Endothelial cell of umbilical vein (primary cell): ENCODE data around the gene ADGRD1. TPM values are rescaled to one million over a fixed set of nuclear protein-coding genes. Genes with fewer than 3 reads are reported as not detected.

Experiments
- BruUV-seq: library from RNA; stranded (reverse); fragments of 400-500 nt; replicated peaks from 2 replicates; lab custom pipeline; 2021; lab: Mats Ljungman, UMichigan
- CTCF ChIA-PET: fragments of 300-600, 350-600 bp; sonication (Branson Sonifier 250); formaldehyde crosslinking; loops from one replicate; lab custom pipeline; 2021; ENCODE audit warnings: antibody characterized with exemption, inconsistent platforms; lab: Charles Lee
- POLR2A ChIA-PET: fragments of 300-600, 350-600 bp; sonication (Branson Sonifier 250); formaldehyde crosslinking; loops from one replicate; lab custom pipeline; 2021; ENCODE audit warnings: antibody characterized with exemption, inconsistent platforms; lab: Charles Lee
- DNase-seq: peaks from one replicate; pipeline ENCODE4 v3.0.0-alpha.2; 2011; ENCODE audit warnings: low read depth, low spot score
- FAIRE-seq: peaks from 2 replicates; lab custom pipeline; 2011; peaks lifted over from hg19 to GRCh38; lab: Jason Lieb, UNC
- H2AFZ ChIP-seq: 2 replicates; pipeline ENCODE4 v1.6.0; 2012; ENCODE audit warnings: low read depth, low read length, control low read depth, inconsistent platforms
- H3K27ac ChIP-seq: 2 replicates; pipeline ENCODE4 v1.5.1; 2011; ENCODE audit warnings: low read depth, mild to moderate bottlenecking, control low read depth, low read length, moderate library complexity; ENCODE audit not compliant: insufficient read depth
- H3K27me3 ChIP-seq, 2 experiments: 2 replicates each; pipeline versions ENCODE4 v1.6.0 to v1.6.1; 2011; ENCODE audit warnings: low read length in 2 of 2, mixed read lengths in 1 of 2; ENCODE audit not compliant: control insufficient read depth in 2 of 2, insufficient read depth in 2 of 2
- H3K36me3 ChIP-seq, 2 experiments: 2 replicates in 1 of 2; 3 replicates in 1 of 2; pipeline ENCODE4 v1.5.1; 2011; ENCODE audit warnings: low read length in 2 of 2, mild to moderate bottlenecking in 1 of 2, moderate library complexity in 1 of 2; ENCODE audit not compliant: control insufficient read depth in 2 of 2, insufficient read depth in 2 of 2; ENCODE audit errors: extremely low read depth in 1 of 2
- H3K4me1 ChIP-seq: 3 replicates; pipeline ENCODE4 v1.5.1; 2011; ENCODE audit warnings: mild to moderate bottlenecking, low read length; ENCODE audit not compliant: control insufficient read depth, insufficient read depth; ENCODE audit errors: extremely low read depth
- H3K4me2 ChIP-seq: 2 replicates; pipeline ENCODE4 v1.6.1; 2011; ENCODE audit warnings: low read length, control low read depth, mixed read lengths; ENCODE audit not compliant: insufficient read depth
- H3K4me3 ChIP-seq, 3 experiments: fragments of 200-600 bp in 1 of 3; sonication (generic), shearing (Covaris generic) in 1 of 3; replicated peaks in 1 of 3; 2 replicates each; pipeline ENCODE4 v1.5.1; 2011 to 2016; ENCODE audit warnings: control low read depth in 3 of 3, low read length in 3 of 3, mild to moderate bottlenecking in 2 of 3, inconsistent platforms in 1 of 3, low read depth in 1 of 3, moderate library complexity in 1 of 3; ENCODE audit not compliant: insufficient read depth in 1 of 3
- H3K79me2 ChIP-seq: 2 replicates; pipeline ENCODE4 v1.6.0; 2012; ENCODE audit warnings: low read length, inconsistent platforms; ENCODE audit not compliant: control insufficient read depth, insufficient read depth
- H3K9ac ChIP-seq: replicated peaks from 2 replicates; pipeline ENCODE3; 2011; ENCODE audit warnings: low read length, control low read depth; ENCODE audit not compliant: insufficient read depth; ENCODE audit errors: extremely low read depth
- H3K9me1 ChIP-seq: replicated peaks from 3 replicates; pipeline ENCODE4 v1.6.0; 2011; ENCODE audit warnings: mild to moderate bottlenecking, low read length; ENCODE audit not compliant: control insufficient read depth, insufficient read depth; ENCODE audit errors: extremely low read depth
- H3K9me3 ChIP-seq: replicated peaks from 2 replicates; pipeline ENCODE4 v1.5.1; 2012; ENCODE audit warnings: low read length, inconsistent platforms; ENCODE audit not compliant: control insufficient read depth, insufficient read depth
- H4K20me1 ChIP-seq: replicated peaks from 2 replicates; pipeline ENCODE3; 2011; ENCODE audit warnings: mild to moderate bottlenecking, low read length; ENCODE audit not compliant: control insufficient read depth, insufficient read depth; ENCODE audit errors: extremely low read depth
- EZH2 ChIP-seq: IDR thresholded peaks from 2 replicates; pipeline ENCODE4 v1.6.1; 2012; ENCODE audit warnings: borderline replicate concordance, low read depth, mild to moderate bottlenecking, moderate library complexity, low read length, inconsistent platforms; ENCODE audit not compliant: severe bottlenecking
- FOS ChIP-seq: IDR thresholded peaks from 2 replicates; pipeline ENCODE4 v1.6.1; 2011; ENCODE audit warnings: mild to moderate bottlenecking, low read length, moderate library complexity, borderline replicate concordance; ENCODE audit not compliant: insufficient read depth
- GATA2 ChIP-seq: IDR thresholded peaks from 2 replicates; pipeline ENCODE4 v1.7.0; 2011; ENCODE audit warnings: low read depth, mild to moderate bottlenecking, moderate library complexity, mixed read lengths, low read length; ENCODE audit not compliant: insufficient read length, insufficient read depth
- JUN ChIP-seq: IDR thresholded peaks from 2 replicates; pipeline ENCODE4 v1.6.1; 2011; ENCODE audit warnings: borderline replicate concordance, low read depth; ENCODE audit not compliant: insufficient read length, insufficient read depth
- MYC ChIP-seq: IDR thresholded peaks from one replicate; pipeline ENCODE4 v1.6.1; 2011; ENCODE audit warnings: mild to moderate bottlenecking, low read depth, low read length
- POLR2A ChIP-seq: IDR thresholded peaks from 2 replicates; pipeline ENCODE4 v1.6.1; 2012; ENCODE audit warnings: low read depth, mild to moderate bottlenecking, control low read depth, low read length
- POLR2AphosphoS5 ChIP-seq: IDR thresholded peaks from 2 replicates; pipeline ENCODE4 v1.6.1; 2012; ENCODE audit warnings: low read depth, mild to moderate bottlenecking, control low read depth, low read length, moderate library complexity; ENCODE audit not compliant: insufficient read depth
- dilution Hi-C: fragments of 300-500 bp; cut with MboI; formaldehyde crosslinking; loops from one replicate; pipeline ENCODE4 v1.15.0; 2019; ENCODE audit warnings: low sequenced_read_pairs; ENCODE audit not compliant: extremely low pct_ligation_motif_present
- intact Hi-C: fragments of 100-400 bp; cut with micrococcal nuclease; formaldehyde crosslinking; loops from one replicate; pipeline ENCODE4 v1.10.0; 2022
- polyA plus RNA-seq, 4 experiments: library from polyadenylated mRNA; depleted of rRNA in 3 of 4; stranded (reverse) in 3 of 4; unstranded in 1 of 4; fragments of >200 nt; gene quantifications; 2 replicates each; pipeline versions ENCODE4 v1.2.1 to v1.2.3, GENCODE V29; 2011 to 2012; ENCODE audit warnings: missing spikeins in 1 of 4
- total RNA-seq: library from RNA; stranded (reverse); gene quantifications from 2 replicates; pipeline ENCODE4 v1.2.3, GENCODE V29; 2021
- TF ChIP-seq, protein P1 (sequence below), 2 donors: IDR thresholded peaks; 1 replicate in 1 of 2; 2 replicates in 1 of 2; pipeline ENCODE4 v1.5.1; 2011; ENCODE audit warnings: low read length in 2 of 2, mild to moderate bottlenecking in 2 of 2, moderate library complexity in 2 of 2, control low read depth in 1 of 2, inconsistent platforms in 1 of 2, low read depth in 1 of 2; ENCODE audit not compliant: insufficient read depth in 1 of 2; ENCODE audit errors: extremely low read depth in 1 of 2
- TF ChIP-seq, protein P2 (sequence below): IDR thresholded peaks from 2 replicates; pipeline ENCODE4 v1.6.1; 2011; ENCODE audit not compliant: insufficient read depth, insufficient read length

ADGRD1 gene
- total and polyA plus RNA-seq, 2 donors (not counting 3 experiments of a cell fraction or from before 2014, with no cell fraction given): 0.07 TPM; not detected in 1

DNA sequence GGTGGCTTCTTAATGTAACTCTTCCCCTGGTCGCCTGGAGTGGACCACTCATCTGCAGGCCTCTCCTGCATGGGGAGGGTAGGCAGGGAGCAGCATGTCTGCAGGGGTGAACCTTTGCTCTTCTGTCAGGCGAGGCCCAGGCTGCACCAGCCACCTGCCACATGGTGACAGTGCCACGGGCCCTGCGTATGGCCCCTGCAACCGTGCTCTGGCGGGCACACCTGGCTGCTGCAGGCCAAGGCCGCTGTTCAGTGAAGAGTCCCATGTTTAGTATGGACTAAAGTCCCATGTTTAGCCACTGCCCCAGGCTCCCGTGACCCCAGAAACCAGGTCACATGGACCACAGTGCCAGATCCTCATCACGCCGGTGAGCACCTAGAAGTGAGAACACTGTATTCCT lies 187.0 kb downstream of the ADGRD1 start:
- Histone ChIP-seq H3K9ac (no peak overlapping the region), H2AFZ (no peak overlapping the region), H3K9me3 (no peaks in the 10 kb centered on the region), H3K4me2 (no peak overlapping the region), H3K4me1 (no peaks in the 10 kb centered on the region), H3K27ac (no peak overlapping the region), H3K4me3 (no peak overlapping the region), H3K79me2 (no peaks in the 10 kb centered on the region), H3K36me3 (no peaks in the 10 kb centered on the region), H4K20me1 (no peaks in the 10 kb centered on the region), H3K9me1 (no peaks in the 10 kb centered on the region), H3K27me3 (no peaks in the 10 kb centered on the region)
- intact Hi-C loops: no loop called here
- dilution Hi-C loops: no loop called here
- TF ChIP-seq, protein P1, sequence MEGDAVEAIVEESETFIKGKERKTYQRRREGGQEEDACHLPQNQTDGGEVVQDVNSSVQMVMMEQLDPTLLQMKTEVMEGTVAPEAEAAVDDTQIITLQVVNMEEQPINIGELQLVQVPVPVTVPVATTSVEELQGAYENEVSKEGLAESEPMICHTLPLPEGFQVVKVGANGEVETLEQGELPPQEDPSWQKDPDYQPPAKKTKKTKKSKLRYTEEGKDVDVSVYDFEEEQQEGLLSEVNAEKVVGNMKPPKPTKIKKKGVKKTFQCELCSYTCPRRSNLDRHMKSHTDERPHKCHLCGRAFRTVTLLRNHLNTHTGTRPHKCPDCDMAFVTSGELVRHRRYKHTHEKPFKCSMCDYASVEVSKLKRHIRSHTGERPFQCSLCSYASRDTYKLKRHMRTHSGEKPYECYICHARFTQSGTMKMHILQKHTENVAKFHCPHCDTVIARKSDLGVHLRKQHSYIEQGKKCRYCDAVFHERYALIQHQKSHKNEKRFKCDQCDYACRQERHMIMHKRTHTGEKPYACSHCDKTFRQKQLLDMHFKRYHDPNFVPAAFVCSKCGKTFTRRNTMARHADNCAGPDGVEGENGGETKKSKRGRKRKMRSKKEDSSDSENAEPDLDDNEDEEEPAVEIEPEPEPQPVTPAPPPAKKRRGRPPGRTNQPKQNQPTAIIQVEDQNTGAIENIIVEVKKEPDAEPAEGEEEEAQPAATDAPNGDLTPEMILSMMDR (IDR thresholded peaks at IDR 0.05; ENCODE audit: extremely low read depth in 1 of 2, insufficient read depth in 1 of 2, low read depth in 1 of 2, low read length in 2 of 2): no peak
- TF ChIP-seq FOS: no peak
- TF ChIP-seq EZH2: no peak
- no peak for TF ChIP-seq JUN
- TF ChIP-seq, protein P2, sequence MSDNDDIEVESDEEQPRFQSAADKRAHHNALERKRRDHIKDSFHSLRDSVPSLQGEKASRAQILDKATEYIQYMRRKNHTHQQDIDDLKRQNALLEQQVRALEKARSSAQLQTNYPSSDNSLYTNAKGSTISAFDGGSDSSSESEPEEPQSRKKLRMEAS: no peak
- no peak for TF ChIP-seq POLR2AphosphoS5
- TF ChIP-seq POLR2A: no peak
- no peak for TF ChIP-seq GATA2
- no peak for TF ChIP-seq MYC
- BruUV-seq: no TSS peak
- FAIRE-seq (no peak), DNase-seq (no peak)
- CTCF ChIA-PET: no interaction called here
- POLR2A ChIA-PET: no interaction called here
